MCF 10A (cell line): ENCODE measurements around the gene RAF1. TPM values are rescaled to one million over a fixed set of nuclear protein-coding genes. Genes with fewer than 3 reads are reported as not detected.

Experiments used
- BruUV-seq: library from RNA; stranded (reverse); fragments of 400-500 nt; replicated peaks from 2 replicates; lab custom pipeline; 2021; lab: Mats Ljungman, UMichigan
- CTCF ChIA-PET: fragments of 300-600 bp; sonication (Branson Sonifier 250); formaldehyde crosslinking; extraction: SDS; loops from one replicate; lab custom pipeline; 2021; ENCODE audit warnings: antibody characterized with exemption, inconsistent platforms; lab: Yijun Ruan, JAX
- POLR2A ChIA-PET: fragments of 300-600, 350-650 bp; sonication (Branson Sonifier 250); formaldehyde crosslinking; extraction: SDS; loops from one replicate; lab custom pipeline; 2020; ENCODE audit warnings: antibody characterized with exemption, inconsistent platforms; lab: Yijun Ruan, JAX
- DNase-seq: peaks from one replicate; pipeline ENCODE4 v3.0.0-alpha.2; 2018; ENCODE audit not compliant: unreplicated experiment
- H3K27ac Mint-ChIP-seq: one replicate; pipeline ENCODE4 v1.8.0; 2022; ENCODE audit warnings: mild to moderate bottlenecking, low read depth, mixed read lengths; ENCODE audit not compliant: unreplicated experiment
- H3K27me3 Mint-ChIP-seq: one replicate; pipeline ENCODE4 v1.8.0; 2022; ENCODE audit warnings: mixed read lengths; ENCODE audit not compliant: insufficient read depth, unreplicated experiment
- H3K36me3 Mint-ChIP-seq: one replicate; pipeline ENCODE4 v1.8.0; 2022; ENCODE audit warnings: mild to moderate bottlenecking, moderate library complexity, mixed read lengths; ENCODE audit not compliant: insufficient read depth, unreplicated experiment
- H3K4me1 Mint-ChIP-seq: one replicate; pipeline ENCODE4 v1.8.0; 2022; ENCODE audit warnings: mixed read lengths; ENCODE audit not compliant: insufficient read depth, unreplicated experiment
- H3K4me3 Mint-ChIP-seq: one replicate; pipeline ENCODE4 v1.8.0; 2022; ENCODE audit warnings: mild to moderate bottlenecking, moderate library complexity, mixed read lengths; ENCODE audit not compliant: unreplicated experiment
- H3K9me3 Mint-ChIP-seq: one replicate; pipeline ENCODE4 v1.8.0; 2022; ENCODE audit warnings: mixed read lengths; ENCODE audit not compliant: unreplicated experiment
- intact Hi-C: fragments of 100-400 bp; cut with micrococcal nuclease; formaldehyde crosslinking; loops from 2 replicates; pipeline ENCODE4 v1.14.1; 2022
- total RNA-seq: library from RNA; stranded (reverse); gene quantifications from 2 replicates; pipeline ENCODE4 v1.2.3, GENCODE V29; 2022
- TF ChIP-seq, protein P1 (sequence below): fragments of 200-600 bp; IDR thresholded peaks from one replicate; pipeline ENCODE4 v1.8.0; 2022; ENCODE audit warnings: antibody characterized with exemption, mild to moderate bottlenecking; ENCODE audit not compliant: unreplicated experiment

RAF1 gene
- total RNA-seq, 1 experiment from 2014 or later = 76.8 TPM

DNA sequence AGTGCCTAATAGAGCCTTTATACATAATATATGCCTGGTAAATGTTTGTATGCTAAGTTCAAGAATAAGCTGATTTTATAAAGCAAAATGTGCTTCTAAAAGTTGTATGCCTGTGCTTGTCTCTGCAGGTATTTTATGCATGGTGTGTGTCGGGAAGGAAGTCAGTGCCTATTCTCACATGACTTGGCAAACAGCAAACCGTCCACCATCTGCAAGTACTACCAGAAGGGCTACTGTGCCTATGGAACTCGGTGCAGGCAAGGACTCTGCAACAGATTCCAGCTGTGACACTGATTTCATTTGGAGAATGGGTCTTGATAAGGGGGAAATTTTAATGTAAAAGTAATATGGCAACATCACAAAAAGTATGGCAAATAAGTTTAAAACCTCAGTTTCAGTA lies 95.2 kb downstream of the RAF1 start:
- H3K27ac Mint-ChIP-seq = no peak overlapping the region
- intact Hi-C loops = no loop called here
- ChIA-PET CTCF (no interaction called here), POLR2A (no interaction called here)
- peaks cover 59% of the 10 kb centered on the region for H3K36me3 Mint-ChIP-seq
- TF ChIP-seq, protein P1, sequence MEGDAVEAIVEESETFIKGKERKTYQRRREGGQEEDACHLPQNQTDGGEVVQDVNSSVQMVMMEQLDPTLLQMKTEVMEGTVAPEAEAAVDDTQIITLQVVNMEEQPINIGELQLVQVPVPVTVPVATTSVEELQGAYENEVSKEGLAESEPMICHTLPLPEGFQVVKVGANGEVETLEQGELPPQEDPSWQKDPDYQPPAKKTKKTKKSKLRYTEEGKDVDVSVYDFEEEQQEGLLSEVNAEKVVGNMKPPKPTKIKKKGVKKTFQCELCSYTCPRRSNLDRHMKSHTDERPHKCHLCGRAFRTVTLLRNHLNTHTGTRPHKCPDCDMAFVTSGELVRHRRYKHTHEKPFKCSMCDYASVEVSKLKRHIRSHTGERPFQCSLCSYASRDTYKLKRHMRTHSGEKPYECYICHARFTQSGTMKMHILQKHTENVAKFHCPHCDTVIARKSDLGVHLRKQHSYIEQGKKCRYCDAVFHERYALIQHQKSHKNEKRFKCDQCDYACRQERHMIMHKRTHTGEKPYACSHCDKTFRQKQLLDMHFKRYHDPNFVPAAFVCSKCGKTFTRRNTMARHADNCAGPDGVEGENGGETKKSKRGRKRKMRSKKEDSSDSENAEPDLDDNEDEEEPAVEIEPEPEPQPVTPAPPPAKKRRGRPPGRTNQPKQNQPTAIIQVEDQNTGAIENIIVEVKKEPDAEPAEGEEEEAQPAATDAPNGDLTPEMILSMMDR = no peak
- DNase-seq = no peak
- no peaks in the 10 kb centered on the region for H3K27me3 Mint-ChIP-seq
- no peaks in the 10 kb centered on the region for H3K9me3 Mint-ChIP-seq
- no peak overlapping the region for H3K4me3 Mint-ChIP-seq
- BruUV-seq = no TSS peak
- peaks cover 6% of the 10 kb centered on the region for H3K4me1 Mint-ChIP-seq

GRCh38 chr3:12566976-12567375 lies 96.9 kb downstream of the RAF1 start:
- CTCF ChIA-PET = no interaction called here
- Mint-ChIP-seq H3K9me3 (no peaks in the 10 kb centered on the region), H3K27me3 (no peaks in the 10 kb centered on the region), H3K4me3 (no peak overlapping the region), H3K27ac (no peak overlapping the region), H3K4me1 (peaks cover 12% of the 10 kb centered on the region), H3K36me3 (peaks cover 41% of the 10 kb centered on the region)
- POLR2A ChIA-PET = interaction anchor here (1.3 to 2.2 kb wide), 2 partner anchors 9 to 39 kb away, joined by 3 to 9 read pairs; partner anchors contain the start of gene MKRN2
- TF ChIP-seq, protein P1 = no peak
- BruUV-seq = no TSS peak
- no peak for DNase-seq
- intact Hi-C loops = no loop called here

GRCh38 chr3:12562451-12562850 lies 101.5 kb downstream of the RAF1 start:
- Mint-ChIP-seq H3K36me3 (no peaks in the 10 kb centered on the region), H3K4me3 (no peak overlapping the region), H3K27me3 (no peaks in the 10 kb centered on the region), H3K9me3 (no peaks in the 10 kb centered on the region), H3K27ac (no peak overlapping the region), H3K4me1 (peaks cover 42% of the 10 kb centered on the region)
- ChIA-PET POLR2A (interaction anchor here (0.7 to 1.3 kb wide), 3 partner anchors 9 to 195 kb away, joined by 3 read pairs; no protein-coding TSS in a partner anchor), CTCF (interaction anchor here (0.6 to 1.1 kb wide), 7 partner anchors 78 to 213 kb away, joined by 3 to 5 read pairs (median 3); partner anchors contain the start of gene TSEN2)
- no peak for DNase-seq
- TF ChIP-seq, protein P1 = no peak
- intact Hi-C loops = no loop called here
- no TSS peak for BruUV-seq

DNA sequence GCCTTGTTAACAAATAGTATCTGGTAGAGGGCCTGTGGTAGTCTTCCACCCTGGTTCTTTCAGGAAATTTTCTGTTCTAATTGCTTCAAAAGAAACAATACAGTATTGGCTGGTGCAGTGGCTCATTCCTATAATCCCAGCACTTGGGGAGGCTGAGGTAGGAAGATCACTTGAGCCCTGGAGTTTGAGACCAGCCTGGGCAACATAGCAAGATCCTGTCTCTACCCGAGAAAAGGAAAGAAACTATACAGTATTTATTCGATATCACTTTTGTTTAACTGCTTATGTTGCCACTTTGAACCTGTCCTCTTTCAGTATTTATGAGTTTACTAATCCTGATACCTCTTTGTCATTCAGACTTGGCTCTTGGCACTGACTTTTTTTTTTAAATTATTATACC lies 102.5 kb downstream of the RAF1 start:
- no TSS peak for BruUV-seq
- no peak for DNase-seq
- no peak overlapping the region for H3K27ac Mint-ChIP-seq
- H3K4me3 Mint-ChIP-seq = no peak overlapping the region
- CTCF ChIA-PET = interaction anchor here (0.6 kb wide), 1 partner anchor 290 kb away, joined by 3 read pairs; no protein-coding TSS in a partner anchor
- no peaks in the 10 kb centered on the region for H3K27me3 Mint-ChIP-seq
- intact Hi-C loops = no loop called here
- no peaks in the 10 kb centered on the region for H3K9me3 Mint-ChIP-seq
- POLR2A ChIA-PET = interaction anchor here (0.5 to 1.3 kb wide), 2 partner anchors 53 to 121 kb away, joined by 3 to 4 read pairs; no protein-coding TSS in a partner anchor
- TF ChIP-seq, protein P1 = no peak
- H3K4me1 Mint-ChIP-seq = peaks cover 42% of the 10 kb centered on the region
- no peaks in the 10 kb centered on the region for H3K36me3 Mint-ChIP-seq
